NCI-H187 treated with DMSO at 0.1 percent for 48 hours (cell line): ENCODE results near the gene SOX8.

Experiments
- DNase-seq: peaks from one replicate; lab custom pipeline; 2025; lab: John Stamatoyannopoulos, UW

SOX8 gene

GRCh38 chr16:987906-988305, 6.3 kb downstream of the SOX8 start:
- DNase-seq = no peak

GRCh38 chr16:988471-989353, 7.1 kb downstream of the SOX8 start:
- no peak for DNase-seq

- no peak for DNase-seq
Measured at GRCh38 chr16:989354-989814, 7.8 kb downstream of the SOX8 start.

GRCh38 chr16:990516-991291, 9.1 kb downstream of the SOX8 start:
- no peak for DNase-seq

GRCh38 chr16:991345-991744, 9.8 kb downstream of the SOX8 start:
- DNase-seq = no peak

GRCh38 chr16:991773-992172, 10.2 kb downstream of the SOX8 start:
- no peak for DNase-seq

GRCh38 chr16:993731-994130, 12.2 kb downstream of the SOX8 start:
- DNase-seq = no peak

- no peak for DNase-seq
Measured at GRCh38 chr16:995087-995486, 13.5 kb downstream of the SOX8 start.

GRCh38 chr16:995783-996182, 14.2 kb downstream of the SOX8 start:
- DNase-seq = no peak

- DNase-seq = no peak
Measured at GRCh38 chr16:996681-997080, 15.1 kb downstream of the SOX8 start.

GRCh38 chr16:997440-998051, 16.0 kb downstream of the SOX8 start:
- DNase-seq = no peak

GRCh38 chr16:998211-998610, 16.6 kb downstream of the SOX8 start:
- no peak for DNase-seq

GRCh38 chr16:998615-999014, 17.0 kb downstream of the SOX8 start:
- no peak for DNase-seq

- DNase-seq = no peak
Measured at GRCh38 chr16:999677-1000076, 18.1 kb downstream of the SOX8 start.

- no peak for DNase-seq
Measured at GRCh38 chr16:1000608-1001007, 19.0 kb downstream of the SOX8 start.

GRCh38 chr16:1001096-1001495, 19.5 kb downstream of the SOX8 start:
- no peak for DNase-seq

- no peak for DNase-seq
Measured at GRCh38 chr16:1002399-1003166, 21.0 kb downstream of the SOX8 start.

- no peak for DNase-seq
Measured at GRCh38 chr16:1003391-1004347, 22.1 kb downstream of the SOX8 start.

- no peak for DNase-seq
Measured at GRCh38 chr16:1005286-1005685, 23.7 kb downstream of the SOX8 start.

- no peak for DNase-seq
Measured at GRCh38 chr16:1006781-1007180, 25.2 kb downstream of the SOX8 start.
